GM23338 (cell line): ENCODE results near the gene NDE1. TPM values are rescaled to one million over a fixed set of nuclear protein-coding genes. Genes with fewer than 3 reads are reported as not detected.

Source experiments
- ATAC-seq: fragments of 200-7000 bp; cut with Tn5 transposase; 3 replicates; pipeline ENCODE4 v1.9.1; 2020
- DNase-seq: peaks from one replicate; pipeline ENCODE4 v3.0.0-alpha.2; 2015; ENCODE audit warnings: low spot score
- H2AFZ ChIP-seq: fragments of 200-600 bp; sonication (generic); 2 replicates; pipeline ENCODE4 v1.8.0; 2016; ENCODE audit warnings: antibody characterized with exemption, mild to moderate bottlenecking, moderate library complexity
- H3F3A ChIP-seq: fragments of 200-600 bp; sonication (generic); replicated peaks from 2 replicates; pipeline ENCODE4 v1.8.0; 2017; ENCODE audit warnings: antibody characterized with exemption, mixed run types, low read depth
- H3K27ac ChIP-seq: fragments of 200-600 bp; sonication (generic); 2 replicates; pipeline ENCODE4 v1.6.1; 2016; ENCODE audit warnings: low read depth
- H3K27me3 ChIP-seq: fragments of 200-600 bp; sonication (generic); 2 replicates; pipeline ENCODE4 v1.8.0; 2016; ENCODE audit warnings: mild to moderate bottlenecking, mixed run types, moderate library complexity; ENCODE audit not compliant: insufficient read depth
- H3K36me3 ChIP-seq: fragments of 200-600 bp; sonication (generic); 2 replicates; pipeline ENCODE4 v1.8.0; 2016; ENCODE audit warnings: mild to moderate bottlenecking; ENCODE audit not compliant: insufficient read depth
- H3K4me1 ChIP-seq: fragments of 200-600 bp; sonication (generic); 2 replicates; pipeline ENCODE4 v1.8.0; 2016; ENCODE audit warnings: mild to moderate bottlenecking, moderate library complexity; ENCODE audit not compliant: insufficient read depth
- H3K4me2 ChIP-seq: fragments of 200-600 bp; sonication (generic); 2 replicates; pipeline ENCODE4 v1.7.1; 2017; ENCODE audit warnings: mixed run types
- H3K4me3 ChIP-seq: fragments of 200-600 bp; sonication (generic); 2 replicates; pipeline ENCODE4 v1.6.1; 2016; ENCODE audit warnings: mixed run types
- H3K79me2 ChIP-seq: fragments of 200-600 bp; sonication (generic); replicated peaks from 2 replicates; pipeline ENCODE4 v1.8.0; 2017; ENCODE audit warnings: mild to moderate bottlenecking; ENCODE audit not compliant: insufficient read depth
- H3K9me2 ChIP-seq: fragments of 200-600 bp; sonication (generic); 2 replicates; pipeline ENCODE4 v1.8.0; 2017; ENCODE audit not compliant: insufficient read depth
- H4K20me1 ChIP-seq: fragments of 200-600 bp; sonication (generic); replicated peaks from 2 replicates; pipeline ENCODE4 v1.8.0; 2017; ENCODE audit warnings: mild to moderate bottlenecking; ENCODE audit not compliant: insufficient read depth
- H3K27ac Mint-ChIP-seq: 2 replicates; pipeline ENCODE4 v1.8.0; 2020; ENCODE audit warnings: inconsistent platforms, mild to moderate bottlenecking, moderate library complexity, mixed read lengths
- H3K27me3 Mint-ChIP-seq: 3 replicates; pipeline ENCODE4 v1.8.0; 2022; ENCODE audit warnings: low read depth, mild to moderate bottlenecking, moderate library complexity, mixed read lengths, inconsistent platforms; ENCODE audit not compliant: insufficient read depth, poor library complexity
- H3K36me3 Mint-ChIP-seq: 3 replicates; pipeline ENCODE4 v1.8.0; 2021; ENCODE audit warnings: low read depth, mild to moderate bottlenecking, inconsistent platforms, moderate library complexity, mixed read lengths
- H3K4me1 Mint-ChIP-seq: 3 replicates; pipeline ENCODE4 v1.8.0; 2020; ENCODE audit warnings: mild to moderate bottlenecking, inconsistent platforms, mixed read lengths
- H3K4me3 Mint-ChIP-seq: 3 replicates; pipeline ENCODE4 v1.8.0; 2021; ENCODE audit warnings: moderate library complexity, mild to moderate bottlenecking, inconsistent platforms, mixed read lengths
- H3K9me3 Mint-ChIP-seq: 3 replicates; pipeline ENCODE4 v1.8.0; 2020; ENCODE audit warnings: moderate library complexity, mild to moderate bottlenecking, inconsistent platforms, mixed read lengths
- CREB1 ChIP-seq: fragments of 250-450 bp; sonication (Bioruptor Pico); IDR thresholded peaks from 2 replicates; pipeline ENCODE4 v1.5.0; 2020; ENCODE audit warnings: low read depth, mild to moderate bottlenecking, moderate library complexity
- EZH2 ChIP-seq: fragments of 200-600 bp; sonication (generic); IDR thresholded peaks from one replicate; pipeline ENCODE4 v1.8.0; 2017; ENCODE audit warnings: antibody characterized with exemption, mild to moderate bottlenecking, low read depth; ENCODE audit not compliant: unreplicated experiment
- EZH2phosphoT487 ChIP-seq: fragments of 200-600 bp; sonication (generic); IDR thresholded peaks from one replicate; pipeline ENCODE4 v1.8.1; 2018; ENCODE audit warnings: antibody characterized with exemption; ENCODE audit not compliant: unreplicated experiment
- JUNB ChIP-seq: IDR thresholded peaks from one replicate; pipeline ENCODE4 v1.6.1; 2016; ENCODE audit warnings: antibody characterized with exemption; ENCODE audit not compliant: unreplicated experiment
- NANOG ChIP-seq: IDR thresholded peaks from 2 replicates; pipeline ENCODE4 v1.6.1; 2016; ENCODE audit warnings: antibody characterized with exemption, borderline replicate concordance
- STAT1 ChIP-seq: IDR thresholded peaks from one replicate; pipeline ENCODE4 v1.6.1; 2016; ENCODE audit warnings: antibody characterized with exemption; ENCODE audit not compliant: unreplicated experiment
- ZNF114 ChIP-seq: fragments of 250-450 bp; sonication (Bioruptor Pico); IDR thresholded peaks from 2 replicates; pipeline ENCODE4 v1.5.0; 2020; ENCODE audit warnings: mild to moderate bottlenecking, moderate library complexity
- ZNF331 ChIP-seq: fragments of 250-450 bp; sonication (Bioruptor Pico); IDR thresholded peaks from 2 replicates; pipeline ENCODE4 v1.5.0; 2020; ENCODE audit warnings: low read depth, mild to moderate bottlenecking, moderate library complexity
- polyA plus RNA-seq: library from polyadenylated mRNA; unstranded; fragments of >200 nt; fragmentation: Nextera tagmentation; extraction: Ambion mirVana; gene quantifications from 2 replicates; pipeline ENCODE4 v1.2.1, GENCODE V29; 2016
- total RNA-seq: library from RNA; depleted of rRNA; stranded (reverse); fragments of >200 nt; shearing (Covaris generic); gene quantifications from 2 replicates; pipeline ENCODE4 v1.2.3, GENCODE V29; 2014
- TF ChIP-seq, protein P1 (sequence below): IDR thresholded peaks from 2 replicates; pipeline ENCODE4 v1.6.1; 2016; ENCODE audit warnings: antibody characterized with exemption
- TF ChIP-seq, protein P2 (sequence below): fragments of 250-450 bp; sonication (Bioruptor Pico); IDR thresholded peaks from 2 replicates; pipeline ENCODE4 v1.5.0; 2020; ENCODE audit warnings: mild to moderate bottlenecking, moderate library complexity

NDE1 gene
- total and polyA plus RNA-seq, 2 experiments from 2014 or later: 13.0 to 22.9 TPM

GRCh38 chr16:15701975-15702970, 52.2 kb downstream of the NDE1 start:
- Mint-ChIP-seq H3K4me1 (no peaks in the 10 kb centered on the region; the same call in 1 of the 3 replicates), H3K27me3 (peaks cover 6% of the 10 kb centered on the region), H3K4me3 (no peak overlapping the region), H3K27ac (peak overlapping the region; percentile 89), H3K9me3 (no peaks in the 10 kb centered on the region), H3K36me3 (peaks cover 23% of the 10 kb centered on the region)
- Histone ChIP-seq H2AFZ (no peak overlapping the region), H4K20me1 (no peaks in the 10 kb centered on the region; the same call in 1 of the 2 replicates), H3K36me3 (no peaks in the 10 kb centered on the region; the same call in none of the 2 replicates), H3K4me3 (no peak overlapping the region), H3F3A (no peaks in the 10 kb centered on the region), H3K79me2 (no peaks in the 10 kb centered on the region), H3K4me2 (no peak overlapping the region), H3K27me3 (no peaks in the 10 kb centered on the region), H3K4me1 (no peaks in the 10 kb centered on the region; the same call in 1 of the 2 replicates), H3K27ac (no peak overlapping the region), H3K9me2 (no peaks in the 10 kb centered on the region)
- ATAC-seq: no peak
- TF ChIP-seq EZH2phosphoT487 (no peak), EZH2 (no peak)
- TF ChIP-seq, protein P1, sequence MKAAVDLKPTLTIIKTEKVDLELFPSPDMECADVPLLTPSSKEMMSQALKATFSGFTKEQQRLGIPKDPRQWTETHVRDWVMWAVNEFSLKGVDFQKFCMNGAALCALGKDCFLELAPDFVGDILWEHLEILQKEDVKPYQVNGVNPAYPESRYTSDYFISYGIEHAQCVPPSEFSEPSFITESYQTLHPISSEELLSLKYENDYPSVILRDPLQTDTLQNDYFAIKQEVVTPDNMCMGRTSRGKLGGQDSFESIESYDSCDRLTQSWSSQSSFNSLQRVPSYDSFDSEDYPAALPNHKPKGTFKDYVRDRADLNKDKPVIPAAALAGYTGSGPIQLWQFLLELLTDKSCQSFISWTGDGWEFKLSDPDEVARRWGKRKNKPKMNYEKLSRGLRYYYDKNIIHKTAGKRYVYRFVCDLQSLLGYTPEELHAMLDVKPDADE: no peak
- DNase-seq: no peak

DNA sequence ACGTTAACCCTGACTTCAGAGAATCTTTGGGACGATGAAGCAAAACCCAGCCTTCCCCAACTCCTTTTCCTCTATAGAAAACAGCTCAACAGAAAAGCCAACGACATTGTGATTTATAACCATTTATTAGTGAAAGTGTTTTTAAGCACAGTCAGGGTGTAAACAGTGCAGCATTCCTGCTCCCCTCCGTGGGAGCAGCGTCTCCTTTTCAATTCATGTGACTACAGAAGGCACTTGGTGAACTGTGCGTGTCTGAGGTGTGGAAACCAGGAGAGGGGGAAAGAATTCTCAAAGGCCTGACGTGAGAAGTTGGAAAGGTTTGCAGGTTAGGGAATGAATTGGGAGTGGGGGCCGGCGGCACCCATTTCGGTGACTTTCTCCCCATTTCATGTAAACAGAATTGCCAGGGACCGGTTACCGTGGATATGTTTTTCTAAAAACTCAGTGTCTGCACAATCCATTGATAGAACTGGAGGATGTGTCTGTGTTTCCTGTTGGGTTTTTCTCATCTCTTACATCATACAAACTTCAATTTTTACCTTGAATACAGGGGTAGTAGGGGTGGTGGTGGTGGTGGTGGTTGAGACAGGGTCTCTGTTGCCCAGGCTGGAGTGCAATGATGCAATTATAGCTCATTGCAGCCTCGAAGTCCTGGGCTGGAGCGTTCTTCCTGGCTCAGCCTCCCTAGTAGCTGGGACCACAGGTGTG, 53.1 kb downstream of the NDE1 start:
- Histone ChIP-seq H3K27me3 (no peaks in the 10 kb centered on the region), H3K9me2 (no peaks in the 10 kb centered on the region), H3K4me1 (no peaks in the 10 kb centered on the region; the same call in 1 of the 2 replicates), H3K36me3 (no peaks in the 10 kb centered on the region; the same call in none of the 2 replicates), H2AFZ (no peak overlapping the region), H3K79me2 (no peaks in the 10 kb centered on the region), H3K27ac (no peak overlapping the region), H3K4me2 (no peak overlapping the region), H3F3A (no peaks in the 10 kb centered on the region), H3K4me3 (no peak overlapping the region), H4K20me1 (no peaks in the 10 kb centered on the region; the same call in 1 of the 2 replicates)
- peaks cover 6% of the 10 kb centered on the region for H3K27me3 Mint-ChIP-seq
- peak overlapping the region; percentile 89 for H3K27ac Mint-ChIP-seq
- ATAC-seq (no peak), DNase-seq (no peak)
- H3K4me1 Mint-ChIP-seq: no peaks in the 10 kb centered on the region; the same call in 1 of the 3 replicates
- peaks cover 19% of the 10 kb centered on the region for H3K36me3 Mint-ChIP-seq
- H3K4me3 Mint-ChIP-seq: no peak overlapping the region
- no peaks in the 10 kb centered on the region for H3K9me3 Mint-ChIP-seq
- TF ChIP-seq, protein P2, sequence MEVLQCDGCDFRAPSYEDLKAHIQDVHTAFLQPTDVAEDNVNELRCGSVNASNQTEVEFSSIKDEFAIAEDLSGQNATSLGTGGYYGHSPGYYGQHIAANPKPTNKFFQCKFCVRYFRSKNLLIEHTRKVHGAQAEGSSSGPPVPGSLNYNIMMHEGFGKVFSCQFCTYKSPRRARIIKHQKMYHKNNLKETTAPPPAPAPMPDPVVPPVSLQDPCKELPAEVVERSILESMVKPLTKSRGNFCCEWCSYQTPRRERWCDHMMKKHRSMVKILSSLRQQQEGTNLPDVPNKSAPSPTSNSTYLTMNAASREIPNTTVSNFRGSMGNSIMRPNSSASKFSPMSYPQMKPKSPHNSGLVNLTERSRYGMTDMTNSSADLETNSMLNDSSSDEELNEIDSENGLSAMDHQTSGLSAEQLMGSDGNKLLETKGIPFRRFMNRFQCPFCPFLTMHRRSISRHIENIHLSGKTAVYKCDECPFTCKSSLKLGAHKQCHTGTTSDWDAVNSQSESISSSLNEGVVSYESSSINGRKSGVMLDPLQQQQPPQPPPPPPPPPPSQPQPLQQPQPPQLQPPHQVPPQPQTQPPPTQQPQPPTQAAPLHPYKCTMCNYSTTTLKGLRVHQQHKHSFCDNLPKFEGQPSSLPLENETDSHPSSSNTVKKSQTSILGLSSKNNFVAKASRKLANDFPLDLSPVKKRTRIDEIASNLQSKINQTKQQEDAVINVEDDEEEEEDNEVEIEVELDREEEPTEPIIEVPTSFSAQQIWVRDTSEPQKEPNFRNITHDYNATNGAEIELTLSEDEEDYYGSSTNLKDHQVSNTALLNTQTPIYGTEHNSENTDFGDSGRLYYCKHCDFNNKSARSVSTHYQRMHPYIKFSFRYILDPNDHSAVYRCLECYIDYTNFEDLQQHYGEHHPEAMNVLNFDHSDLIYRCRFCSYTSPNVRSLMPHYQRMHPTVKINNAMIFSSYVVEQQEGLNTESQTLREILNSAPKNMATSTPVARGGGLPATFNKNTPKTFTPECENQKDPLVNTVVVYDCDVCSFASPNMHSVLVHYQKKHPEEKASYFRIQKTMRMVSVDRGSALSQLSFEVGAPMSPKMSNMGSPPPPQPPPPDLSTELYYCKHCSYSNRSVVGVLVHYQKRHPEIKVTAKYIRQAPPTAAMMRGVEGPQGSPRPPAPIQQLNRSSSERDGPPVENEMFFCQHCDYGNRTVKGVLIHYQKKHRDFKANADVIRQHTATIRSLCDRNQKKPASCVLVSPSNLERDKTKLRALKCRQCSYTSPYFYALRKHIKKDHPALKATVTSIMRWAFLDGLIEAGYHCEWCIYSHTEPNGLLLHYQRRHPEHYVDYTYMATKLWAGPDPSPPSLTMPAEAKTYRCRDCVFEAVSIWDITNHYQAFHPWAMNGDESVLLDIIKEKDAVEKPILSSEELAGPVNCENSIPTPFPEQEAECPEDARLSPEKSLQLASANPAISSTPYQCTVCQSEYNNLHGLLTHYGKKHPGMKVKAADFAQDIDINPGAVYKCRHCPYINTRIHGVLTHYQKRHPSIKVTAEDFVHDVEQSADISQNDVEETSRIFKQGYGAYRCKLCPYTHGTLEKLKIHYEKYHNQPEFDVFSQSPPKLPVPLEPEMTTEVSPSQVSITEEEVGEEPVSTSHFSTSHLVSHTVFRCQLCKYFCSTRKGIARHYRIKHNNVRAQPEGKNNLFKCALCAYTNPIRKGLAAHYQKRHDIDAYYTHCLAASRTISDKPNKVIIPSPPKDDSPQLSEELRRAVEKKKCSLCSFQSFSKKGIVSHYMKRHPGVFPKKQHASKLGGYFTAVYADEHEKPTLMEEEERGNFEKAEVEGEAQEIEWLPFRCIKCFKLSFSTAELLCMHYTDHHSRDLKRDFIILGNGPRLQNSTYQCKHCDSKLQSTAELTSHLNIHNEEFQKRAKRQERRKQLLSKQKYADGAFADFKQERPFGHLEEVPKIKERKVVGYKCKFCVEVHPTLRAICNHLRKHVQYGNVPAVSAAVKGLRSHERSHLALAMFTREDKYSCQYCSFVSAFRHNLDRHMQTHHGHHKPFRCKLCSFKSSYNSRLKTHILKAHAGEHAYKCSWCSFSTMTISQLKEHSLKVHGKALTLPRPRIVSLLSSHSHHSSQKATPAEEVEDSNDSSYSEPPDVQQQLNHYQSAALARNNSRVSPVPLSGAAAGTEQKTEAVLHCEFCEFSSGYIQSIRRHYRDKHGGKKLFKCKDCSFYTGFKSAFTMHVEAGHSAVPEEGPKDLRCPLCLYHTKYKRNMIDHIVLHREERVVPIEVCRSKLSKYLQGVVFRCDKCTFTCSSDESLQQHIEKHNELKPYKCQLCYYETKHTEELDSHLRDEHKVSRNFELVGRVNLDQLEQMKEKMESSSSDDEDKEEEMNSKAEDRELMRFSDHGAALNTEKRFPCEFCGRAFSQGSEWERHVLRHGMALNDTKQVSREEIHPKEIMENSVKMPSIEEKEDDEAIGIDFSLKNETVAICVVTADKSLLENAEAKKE (CRISPR knock-in tag): no peak
- TF ChIP-seq NANOG: no peak
- no peak for TF ChIP-seq STAT1
- TF ChIP-seq ZNF331: no peak
- no peak for TF ChIP-seq EZH2phosphoT487
- TF ChIP-seq CREB1 (CRISPR knock-in tag): no peak
- TF ChIP-seq, protein P1: no peak
- no peak for TF ChIP-seq ZNF114 (CRISPR knock-in tag)
- no peak for TF ChIP-seq JUNB
- TF ChIP-seq EZH2: no peak
